GM23338 (cell line): ENCODE measurements around the gene HDAC8. TPM values are rescaled to one million over a fixed set of nuclear protein-coding genes. Genes with fewer than 3 reads are reported as not detected.

Experiments used
- ATAC-seq: fragments of 200-7000 bp; cut with Tn5 transposase; 3 replicates; pipeline ENCODE4 v1.9.1; 2020
- DNase-seq: peaks from one replicate; pipeline ENCODE4 v3.0.0-alpha.2; 2015; ENCODE audit warnings: low spot score
- H2AFZ ChIP-seq: fragments of 200-600 bp; sonication (generic); 2 replicates; pipeline ENCODE4 v1.8.0; 2016; ENCODE audit warnings: antibody characterized with exemption, mild to moderate bottlenecking, moderate library complexity
- H3F3A ChIP-seq: fragments of 200-600 bp; sonication (generic); replicated peaks from 2 replicates; pipeline ENCODE4 v1.8.0; 2017; ENCODE audit warnings: antibody characterized with exemption, mixed run types, low read depth
- H3K27ac ChIP-seq: fragments of 200-600 bp; sonication (generic); 2 replicates; pipeline ENCODE4 v1.6.1; 2016; ENCODE audit warnings: low read depth
- H3K27me3 ChIP-seq: fragments of 200-600 bp; sonication (generic); 2 replicates; pipeline ENCODE4 v1.8.0; 2016; ENCODE audit warnings: mild to moderate bottlenecking, mixed run types, moderate library complexity; ENCODE audit not compliant: insufficient read depth
- H3K36me3 ChIP-seq: fragments of 200-600 bp; sonication (generic); 2 replicates; pipeline ENCODE4 v1.8.0; 2016; ENCODE audit warnings: mild to moderate bottlenecking; ENCODE audit not compliant: insufficient read depth
- H3K4me1 ChIP-seq: fragments of 200-600 bp; sonication (generic); 2 replicates; pipeline ENCODE4 v1.8.0; 2016; ENCODE audit warnings: mild to moderate bottlenecking, moderate library complexity; ENCODE audit not compliant: insufficient read depth
- H3K4me2 ChIP-seq: fragments of 200-600 bp; sonication (generic); 2 replicates; pipeline ENCODE4 v1.7.1; 2017; ENCODE audit warnings: mixed run types
- H3K4me3 ChIP-seq: fragments of 200-600 bp; sonication (generic); 2 replicates; pipeline ENCODE4 v1.6.1; 2016; ENCODE audit warnings: mixed run types
- H3K79me2 ChIP-seq: fragments of 200-600 bp; sonication (generic); replicated peaks from 2 replicates; pipeline ENCODE4 v1.8.0; 2017; ENCODE audit warnings: mild to moderate bottlenecking; ENCODE audit not compliant: insufficient read depth
- H3K9me2 ChIP-seq: fragments of 200-600 bp; sonication (generic); 2 replicates; pipeline ENCODE4 v1.8.0; 2017; ENCODE audit not compliant: insufficient read depth
- H4K20me1 ChIP-seq: fragments of 200-600 bp; sonication (generic); replicated peaks from 2 replicates; pipeline ENCODE4 v1.8.0; 2017; ENCODE audit warnings: mild to moderate bottlenecking; ENCODE audit not compliant: insufficient read depth
- H3K27ac Mint-ChIP-seq: 2 replicates; pipeline ENCODE4 v1.8.0; 2020; ENCODE audit warnings: inconsistent platforms, mild to moderate bottlenecking, moderate library complexity, mixed read lengths
- H3K27me3 Mint-ChIP-seq: 3 replicates; pipeline ENCODE4 v1.8.0; 2022; ENCODE audit warnings: low read depth, mild to moderate bottlenecking, moderate library complexity, mixed read lengths, inconsistent platforms; ENCODE audit not compliant: insufficient read depth, poor library complexity
- H3K36me3 Mint-ChIP-seq: 3 replicates; pipeline ENCODE4 v1.8.0; 2021; ENCODE audit warnings: low read depth, mild to moderate bottlenecking, inconsistent platforms, moderate library complexity, mixed read lengths
- H3K4me1 Mint-ChIP-seq: 3 replicates; pipeline ENCODE4 v1.8.0; 2020; ENCODE audit warnings: mild to moderate bottlenecking, inconsistent platforms, mixed read lengths
- H3K4me3 Mint-ChIP-seq: 3 replicates; pipeline ENCODE4 v1.8.0; 2021; ENCODE audit warnings: moderate library complexity, mild to moderate bottlenecking, inconsistent platforms, mixed read lengths
- H3K9me3 Mint-ChIP-seq: 3 replicates; pipeline ENCODE4 v1.8.0; 2020; ENCODE audit warnings: moderate library complexity, mild to moderate bottlenecking, inconsistent platforms, mixed read lengths
- CTCF ChIP-seq, 2 experiments: fragments of 200-600 bp in 1 of 2; sonication (generic) in 1 of 2; conservative IDR thresholded peaks; 2 replicates each; pipeline versions ENCODE4 v1.5.1 to v1.6.1; 2016 to 2017; ENCODE audit warnings: antibody characterized with exemption in 2 of 2, low read depth in 2 of 2, mild to moderate bottlenecking in 2 of 2, moderate library complexity in 1 of 2
- ETS1 ChIP-seq: IDR thresholded peaks from 2 replicates; pipeline ENCODE4 v1.6.1; 2016; ENCODE audit warnings: antibody characterized with exemption
- EZH2 ChIP-seq: fragments of 200-600 bp; sonication (generic); IDR thresholded peaks from one replicate; pipeline ENCODE4 v1.8.0; 2017; ENCODE audit warnings: antibody characterized with exemption, mild to moderate bottlenecking, low read depth; ENCODE audit not compliant: unreplicated experiment
- EZH2phosphoT487 ChIP-seq: fragments of 200-600 bp; sonication (generic); IDR thresholded peaks from one replicate; pipeline ENCODE4 v1.8.1; 2018; ENCODE audit warnings: antibody characterized with exemption; ENCODE audit not compliant: unreplicated experiment
- POLR2AphosphoS5 ChIP-seq: IDR thresholded peaks from 2 replicates; pipeline ENCODE4 v1.6.1; 2016; ENCODE audit warnings: antibody characterized with exemption, low read depth
- STAT1 ChIP-seq: IDR thresholded peaks from one replicate; pipeline ENCODE4 v1.6.1; 2016; ENCODE audit warnings: antibody characterized with exemption; ENCODE audit not compliant: unreplicated experiment
- ZNF114 ChIP-seq: fragments of 250-450 bp; sonication (Bioruptor Pico); IDR thresholded peaks from 2 replicates; pipeline ENCODE4 v1.5.0; 2020; ENCODE audit warnings: mild to moderate bottlenecking, moderate library complexity
- ZNF331 ChIP-seq: fragments of 250-450 bp; sonication (Bioruptor Pico); IDR thresholded peaks from 2 replicates; pipeline ENCODE4 v1.5.0; 2020; ENCODE audit warnings: low read depth, mild to moderate bottlenecking, moderate library complexity
- ZNF462 ChIP-seq: fragments of 250-450 bp; sonication (Bioruptor Pico); IDR thresholded peaks from 2 replicates; pipeline ENCODE4 v1.5.0; 2020; ENCODE audit warnings: mild to moderate bottlenecking, moderate library complexity
- polyA plus RNA-seq: library from polyadenylated mRNA; unstranded; fragments of >200 nt; fragmentation: Nextera tagmentation; extraction: Ambion mirVana; gene quantifications from 2 replicates; pipeline ENCODE4 v1.2.1, GENCODE V29; 2016
- total RNA-seq: library from RNA; depleted of rRNA; stranded (reverse); fragments of >200 nt; shearing (Covaris generic); gene quantifications from 2 replicates; pipeline ENCODE4 v1.2.3, GENCODE V29; 2014

Gene HDAC8
- total and polyA plus RNA-seq, 2 experiments from 2014 or later, result 21.6 to 28.7 TPM

- TF ChIP-seq ZNF462 (CRISPR knock-in tag) (no peak), ZNF114 (CRISPR knock-in tag) (no peak), ZNF331 (no peak), POLR2AphosphoS5 (no peak), ETS1 (no peak), STAT1 (no peak), EZH2phosphoT487 (no peak)
Observed at GRCh38 chrX:72465889-72466288, 106.8 kb downstream of the HDAC8 start (continued).

GRCh38 chrX:72461766-72462165, 110.9 kb downstream of the HDAC8 start:
- Mint-ChIP-seq H3K4me3 (no peak overlapping the region), H3K27me3 (no peaks in the 10 kb centered on the region), H3K36me3 (peaks cover 2% of the 10 kb centered on the region; the same call in 1 of the 3 replicates), H3K4me1 (no peaks in the 10 kb centered on the region), H3K9me3 (no peaks in the 10 kb centered on the region), H3K27ac (no peak overlapping the region)
- H2AFZ ChIP-seq, result no peak overlapping the region
- H3K4me1 ChIP-seq, result no peaks in the 10 kb centered on the region
- no peak overlapping the region for H3K27ac ChIP-seq
- no peaks in the 10 kb centered on the region for H3K79me2 ChIP-seq
- no peaks in the 10 kb centered on the region for H3K9me2 ChIP-seq
- no peak for DNase-seq
- H4K20me1 ChIP-seq, result no peaks in the 10 kb centered on the region
- H3K36me3 ChIP-seq, result no peaks in the 10 kb centered on the region
- ATAC-seq, result no peak
- no peaks in the 10 kb centered on the region for H3K27me3 ChIP-seq
- H3K4me3 ChIP-seq, result no peak overlapping the region
- H3K4me2 ChIP-seq, result no peak overlapping the region
- no peaks in the 10 kb centered on the region for H3F3A ChIP-seq
- TF ChIP-seq ETS1 (no peak), POLR2AphosphoS5 (no peak), CTCF (conservative IDR thresholded peaks at IDR 0.05; ENCODE audit: low read depth in 2 of 2) (no peak), ZNF114 (CRISPR knock-in tag) (no peak), EZH2 (no peak)
